GM12872 (cell line): ENCODE results near the gene GDPD4.

Source experiments
- TF ChIP-seq, protein P1 (sequence below): IDR thresholded peaks from 3 replicates; pipeline ENCODE4 v1.5.1; 2011; ENCODE audit warnings: low read depth, mild to moderate bottlenecking, low read length, moderate library complexity; ENCODE audit not compliant: insufficient read depth

Gene GDPD4

GRCh38 chr11:77278595-77279506, 22.6 kb downstream of the GDPD4 start:
- TF ChIP-seq, protein P1, sequence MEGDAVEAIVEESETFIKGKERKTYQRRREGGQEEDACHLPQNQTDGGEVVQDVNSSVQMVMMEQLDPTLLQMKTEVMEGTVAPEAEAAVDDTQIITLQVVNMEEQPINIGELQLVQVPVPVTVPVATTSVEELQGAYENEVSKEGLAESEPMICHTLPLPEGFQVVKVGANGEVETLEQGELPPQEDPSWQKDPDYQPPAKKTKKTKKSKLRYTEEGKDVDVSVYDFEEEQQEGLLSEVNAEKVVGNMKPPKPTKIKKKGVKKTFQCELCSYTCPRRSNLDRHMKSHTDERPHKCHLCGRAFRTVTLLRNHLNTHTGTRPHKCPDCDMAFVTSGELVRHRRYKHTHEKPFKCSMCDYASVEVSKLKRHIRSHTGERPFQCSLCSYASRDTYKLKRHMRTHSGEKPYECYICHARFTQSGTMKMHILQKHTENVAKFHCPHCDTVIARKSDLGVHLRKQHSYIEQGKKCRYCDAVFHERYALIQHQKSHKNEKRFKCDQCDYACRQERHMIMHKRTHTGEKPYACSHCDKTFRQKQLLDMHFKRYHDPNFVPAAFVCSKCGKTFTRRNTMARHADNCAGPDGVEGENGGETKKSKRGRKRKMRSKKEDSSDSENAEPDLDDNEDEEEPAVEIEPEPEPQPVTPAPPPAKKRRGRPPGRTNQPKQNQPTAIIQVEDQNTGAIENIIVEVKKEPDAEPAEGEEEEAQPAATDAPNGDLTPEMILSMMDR, result no peak

- TF ChIP-seq, protein P1, result no peak
Measured at GRCh38 chr11:77276271-77276670, 25.2 kb downstream of the GDPD4 start.

- TF ChIP-seq, protein P1, result no peak
Measured at GRCh38 chr11:77270921-77271320, 30.6 kb downstream of the GDPD4 start.

DNA sequence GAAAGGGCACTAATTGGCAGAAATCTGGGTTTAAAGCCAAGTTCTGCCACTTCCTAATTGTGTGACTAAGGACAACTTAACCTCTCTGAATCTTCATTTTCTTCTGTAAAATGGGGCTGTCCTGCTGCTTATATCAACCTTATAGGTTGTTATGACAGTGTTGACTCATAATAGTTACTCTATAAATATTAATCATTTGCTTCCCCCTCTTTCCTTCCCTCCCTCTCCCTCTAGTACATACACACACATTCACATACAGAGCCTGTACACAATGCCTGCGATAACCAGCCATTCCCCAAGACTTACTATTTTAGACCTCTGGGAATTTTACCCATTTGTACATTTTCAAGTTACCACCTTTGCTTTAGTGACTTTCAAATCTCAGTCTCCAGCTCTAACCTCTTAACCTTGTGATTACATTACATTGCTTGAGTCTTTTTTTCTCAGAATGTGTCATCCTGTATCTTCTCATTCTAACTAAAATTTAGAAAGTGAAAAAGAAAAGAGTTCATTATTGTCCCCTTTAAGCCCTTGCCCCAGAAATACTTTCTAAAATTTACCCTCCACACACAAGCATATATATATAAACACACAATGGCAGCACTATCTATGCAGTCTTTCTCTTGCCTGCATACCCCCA, 31.9 kb downstream of the GDPD4 start:
- TF ChIP-seq, protein P1, result no peak

DNA sequence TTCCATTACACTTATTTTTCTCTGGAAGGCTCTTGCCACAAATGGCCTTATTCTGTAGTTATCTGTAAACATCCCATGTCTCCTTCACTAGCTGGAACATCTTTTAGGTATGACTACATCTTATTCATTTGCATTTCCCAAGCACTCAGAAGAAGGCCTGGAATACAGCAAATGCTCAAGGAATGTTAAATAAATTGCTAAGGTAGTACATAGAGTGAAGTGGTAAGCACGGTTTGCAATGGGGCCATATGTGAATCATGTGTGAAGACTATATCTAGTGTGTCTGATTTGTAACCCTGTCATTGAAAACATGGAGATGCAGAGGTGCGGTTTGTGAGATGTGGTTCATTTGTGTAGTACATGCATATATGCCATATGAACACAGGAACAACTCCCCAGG, 33.5 kb downstream of the GDPD4 start:
- TF ChIP-seq, protein P1, result no peak

GRCh38 chr11:77266766-77267165, 34.7 kb downstream of the GDPD4 start:
- TF ChIP-seq, protein P1, result no peak

GRCh38 chr11:77262803-77263202, 38.7 kb downstream of the GDPD4 start:
- TF ChIP-seq, protein P1, result no peak
